Measurements from ENCODE around the gene DUOX2. TPM values are rescaled to one million over a fixed set of nuclear protein-coding genes. Genes with fewer than 3 reads are reported as not detected.

DUOX2 gene
- not detected in 2 replicates for total RNA-seq

DNA sequence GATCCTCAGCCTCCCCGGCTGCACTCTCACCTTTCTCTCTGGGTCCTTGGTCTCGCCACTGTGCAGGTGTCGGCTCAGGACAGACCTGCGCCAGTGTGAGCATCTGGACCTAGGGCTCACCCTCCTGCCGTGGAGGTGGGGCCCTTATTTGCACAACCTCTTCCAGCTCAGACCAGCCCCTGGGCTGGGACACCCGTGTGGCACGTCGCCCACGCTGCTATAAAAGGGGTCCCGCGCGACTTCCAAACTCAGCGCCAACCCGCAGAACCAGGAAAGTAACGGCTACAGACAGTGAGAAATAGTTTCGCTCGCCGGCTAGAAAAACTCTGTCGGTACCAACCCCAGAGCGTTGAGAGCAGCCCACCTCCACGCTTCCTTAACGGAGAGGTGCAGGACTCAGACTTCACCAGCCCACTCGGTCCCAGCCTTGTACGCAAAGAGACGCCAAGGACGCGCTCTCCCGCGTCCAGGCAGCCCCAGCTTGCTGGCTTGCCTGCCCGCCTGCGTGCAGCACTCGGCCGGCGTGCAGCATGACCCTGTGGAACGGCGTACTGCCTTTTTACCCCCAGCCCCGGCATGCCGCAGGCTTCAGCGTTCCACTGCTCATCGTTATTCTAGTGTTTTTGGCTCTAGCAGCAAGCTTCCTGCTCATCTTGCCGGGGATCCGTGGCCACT is at the start of gene DUOX2, which contains the start of gene DUOXA2:
DUOX2 (minus strand) TSS at position 97 of the 675 bp plus-strand sequence. CDS start 761 bp downstream, outside the sequence.
DUOXA2 (plus strand) TSS at position 251 of the 675 bp plus-strand sequence; CDS start at position 531, 280 bp downstream.

GRCh38 chr15:45129651-45130129 is 15.7 kb upstream of the DUOX2 start, which contains the start of the genes DUOX1 and DUOXA1:
Gene DUOX1, plus strand, starts transcription at chr15:45129994. Its CDS starts 1,973 bp downstream, at chr15:45131967.
Gene DUOXA1, minus strand, starts transcription at chr15:45129879. Its CDS starts 6,865 bp downstream, at chr15:45123014.

Other genes with a start within 250 kb of the DUOX2 start
- not detected in 2 replicates for gene TERB2, start 157.5 kb downstream of the DUOX2 start, total RNA-seq
- 7.6 and 9.1 TPM in 2 replicates for gene SORD, start 91.0 kb downstream of the DUOX2 start, total RNA-seq
- not detected in 2 replicates for gene DUOXA2, start 154 bp upstream of the DUOX2 start, total RNA-seq
- gene DUOXA1, start 15.7 kb upstream of the DUOX2 start, total RNA-seq: not detected in 2 replicates
- not detected in 2 replicates for gene DUOX1, start 15.8 kb upstream of the DUOX2 start, total RNA-seq
- gene SHF, start 73.8 kb upstream of the DUOX2 start, total RNA-seq: 1.6 and 1.8 TPM in 2 replicates
- gene SLC28A2, start 138.1 kb upstream of the DUOX2 start, total RNA-seq: not detected in 2 replicates

All from cardiac atrium fibroblast (primary cell).